Trophoblast cell (in vitro differentiated cells and primary cell): Measurements from ENCODE around the gene SF3B4.
"Not testable (repeated sequence)": the region's sequence is repeated elsewhere in the genome, so short reads cannot be mapped to it uniquely, and the experiment has no call there.

ENCODE experiments used
- DNase-seq, 2 donors: peaks; one replicate each; pipeline ENCODE4 v3.0.0-alpha.2; 2016
- H2AFZ ChIP-seq: 2 replicates; pipeline ENCODE4 v1.6.1; 2013; ENCODE audit warnings: low read length, moderate library complexity, mild to moderate bottlenecking; ENCODE audit not compliant: insufficient read depth, poor library complexity
- H2AK5ac ChIP-seq: 2 replicates; pipeline ENCODE4 v1.6.1; 2013; ENCODE audit warnings: mild to moderate bottlenecking, low read length
- H2BK120ac ChIP-seq: 2 replicates; pipeline ENCODE4 v1.6.1; 2013; ENCODE audit warnings: low read length, mild to moderate bottlenecking, moderate library complexity; ENCODE audit not compliant: insufficient read depth, poor library complexity
- H2BK12ac ChIP-seq: 2 replicates; pipeline ENCODE4 v1.6.1; 2013; ENCODE audit warnings: mild to moderate bottlenecking, low read length, moderate library complexity
- H2BK5ac ChIP-seq: 2 replicates; pipeline ENCODE4 v1.6.1; 2013; ENCODE audit warnings: low read length, low read depth, moderate library complexity, mild to moderate bottlenecking; ENCODE audit not compliant: poor library complexity
- H3K14ac ChIP-seq: 2 replicates; pipeline ENCODE4 v1.6.1; 2013; ENCODE audit warnings: mild to moderate bottlenecking, low read length
- H3K18ac ChIP-seq: 2 replicates; pipeline ENCODE4 v1.6.1; 2013; ENCODE audit warnings: mild to moderate bottlenecking, low read length
- H3K23ac ChIP-seq: 2 replicates; pipeline ENCODE4 v1.6.1; 2013; ENCODE audit warnings: low read length
- H3K27ac ChIP-seq: 2 replicates; pipeline ENCODE4 v1.5.1; 2013; ENCODE audit warnings: low read depth, mild to moderate bottlenecking, inconsistent platforms, low read length, moderate library complexity
- H3K27me3 ChIP-seq: 2 replicates; pipeline ENCODE4 v1.6.1; 2013; ENCODE audit warnings: inconsistent platforms, mild to moderate bottlenecking, low read length, moderate library complexity; ENCODE audit not compliant: insufficient read depth
- H3K36me3 ChIP-seq, 2 experiments: 1 replicate in 1 of 2; 2 replicates in 1 of 2; pipeline ENCODE4 v1.6.1; 2013; ENCODE audit warnings: low read length in 2 of 2, mild to moderate bottlenecking in 2 of 2, moderate library complexity in 1 of 2; ENCODE audit not compliant: insufficient read depth in 2 of 2, control insufficient read depth in 1 of 2
- H3K4ac ChIP-seq: 2 replicates; pipeline ENCODE4 v1.6.1; 2013; ENCODE audit warnings: low read depth, mild to moderate bottlenecking, low read length, moderate library complexity
- H3K4me1 ChIP-seq, 2 experiments: 1 replicate in 1 of 2; 2 replicates in 1 of 2; pipeline ENCODE4 v1.6.1; 2013; ENCODE audit warnings: low read length in 2 of 2, mild to moderate bottlenecking in 2 of 2, moderate library complexity in 1 of 2; ENCODE audit not compliant: insufficient read depth in 2 of 2, control insufficient read depth in 1 of 2
- H3K4me2 ChIP-seq: 2 replicates; pipeline ENCODE4 v1.6.1; 2013; ENCODE audit warnings: inconsistent platforms, mild to moderate bottlenecking, low read length, moderate library complexity
- H3K4me3 ChIP-seq: 2 replicates; pipeline ENCODE4 v1.5.1; 2013; ENCODE audit warnings: mild to moderate bottlenecking, low read depth, low read length, inconsistent platforms
- H3K79me1 ChIP-seq: one replicate; pipeline ENCODE4 v1.6.1; 2013; ENCODE audit warnings: low read length
- H3K79me2 ChIP-seq: 2 replicates; pipeline ENCODE4 v1.6.1; 2013; ENCODE audit warnings: low read length, mild to moderate bottlenecking; ENCODE audit not compliant: control insufficient read depth, insufficient read depth, poor library complexity
- H3K9ac ChIP-seq: 2 replicates; pipeline ENCODE4 v1.6.1; 2013; ENCODE audit warnings: mild to moderate bottlenecking, low read length
- H3K9me3 ChIP-seq: 2 replicates; pipeline ENCODE4 v1.6.1; 2013; ENCODE audit warnings: low read depth, mild to moderate bottlenecking, control low read depth, inconsistent platforms, low read length; ENCODE audit not compliant: insufficient read depth
- H4K12ac ChIP-seq: 2 replicates; pipeline ENCODE4 v1.6.1; 2013; ENCODE audit warnings: low read depth, mild to moderate bottlenecking, low read length, moderate library complexity
- H4K8ac ChIP-seq: 2 replicates; pipeline ENCODE4 v1.6.1; 2013; ENCODE audit warnings: low read depth, mild to moderate bottlenecking, low read length, moderate library complexity
- H4K91ac ChIP-seq: one replicate; pipeline ENCODE4 v1.6.1; 2013; ENCODE audit warnings: low read depth, mild to moderate bottlenecking, low read length, moderate library complexity
- WGBS: extraction: QIAGEN DNeasy Blood & Tissue Kit; methylation state at CpG from one replicate; pipeline ENCODE4 v1.1.7; 2013; ENCODE audit warnings: missing lambda C conversion rate; ENCODE audit not compliant: insufficient read length, insufficient coverage; ENCODE audit errors: extremely low coverage; 5-methylcytosine and 5-hydroxymethylcytosine counted together

Gene SF3B4

GRCh38 chr1:149962736-149963135, 35.1 kb upstream of the SF3B4 start:
- H3K14ac ChIP-seq: no peak overlapping the region
- no peak overlapping the region for H2AFZ ChIP-seq
- H4K12ac ChIP-seq: no peak overlapping the region
- H3K79me2 ChIP-seq: no peaks in the 10 kb centered on the region
- H2BK5ac ChIP-seq: no peak overlapping the region
- no peak overlapping the region for H2BK120ac ChIP-seq
- no peak overlapping the region for H3K23ac ChIP-seq
- no peak overlapping the region for H4K8ac ChIP-seq
- no peak overlapping the region for H2BK12ac ChIP-seq
- no peak overlapping the region for H2AK5ac ChIP-seq
- peaks cover 39 to 43% of the 10 kb centered on the region in 2 experiments for H3K36me3 ChIP-seq
- H3K9ac ChIP-seq: no peak overlapping the region
- H3K27ac ChIP-seq: no peak overlapping the region
- no peaks in the 10 kb centered on the region for H3K27me3 ChIP-seq
- no peak overlapping the region for H3K4ac ChIP-seq
- no peak overlapping the region for H4K91ac ChIP-seq
- no peak overlapping the region for H3K4me3 ChIP-seq
- H3K9me3 ChIP-seq: peaks cover 3% of the 10 kb centered on the region
- H3K79me1 ChIP-seq: no peaks in the 10 kb centered on the region
- no peak overlapping the region for H3K18ac ChIP-seq
- H3K4me1 ChIP-seq: no peaks in the 10 kb centered on the region
- WGBS: no CpG with 5 or more reads among the region's 2 CpGs
- no peak overlapping the region for H3K4me2 ChIP-seq
- no peak for DNase-seq

GRCh38 chr1:149962039-149962647, 34.5 kb upstream of the SF3B4 start:
- Histone ChIP-seq H3K14ac (no peak overlapping the region), H4K91ac (no peak overlapping the region), H3K4me1 (no peaks in the 10 kb centered on the region), H3K36me3 (peaks cover 43 to 44% of the 10 kb centered on the region in 2 experiments), H3K18ac (no peak overlapping the region), H3K4ac (no peak overlapping the region), H4K8ac (no peak overlapping the region), H3K23ac (no peak overlapping the region), H3K27me3 (no peaks in the 10 kb centered on the region), H3K4me2 (no peak overlapping the region), H3K4me3 (no peak overlapping the region), H4K12ac (no peak overlapping the region), H2BK120ac (no peak overlapping the region), H2BK12ac (no peak overlapping the region), H3K79me2 (no peaks in the 10 kb centered on the region), H3K9ac (no peak overlapping the region), H3K9me3 (peaks cover 5% of the 10 kb centered on the region), H3K79me1 (no peaks in the 10 kb centered on the region), H3K27ac (no peak overlapping the region), H2BK5ac (no peak overlapping the region), H2AK5ac (no peak overlapping the region), H2AFZ (no peak overlapping the region)
- peak; percentile 55 to 88 for DNase-seq
- no CpG with 5 or more reads among the region's 3 CpGs for WGBS

- WGBS: no CpG with 5 or more reads among the region's 14 CpGs
- not testable (repeated sequence) for DNase-seq, H3K9ac ChIP-seq, H4K8ac ChIP-seq, H2BK120ac ChIP-seq, H3K23ac ChIP-seq, H3K27ac ChIP-seq, H3K79me2 ChIP-seq, H3K9me3 ChIP-seq, H3K18ac ChIP-seq, H2AFZ ChIP-seq, H2BK5ac ChIP-seq, H3K4ac ChIP-seq, H3K79me1 ChIP-seq, H3K14ac ChIP-seq, H3K27me3 ChIP-seq, H2BK12ac ChIP-seq, H4K91ac ChIP-seq, H2AK5ac ChIP-seq, H3K4me1 ChIP-seq, H3K4me2 ChIP-seq, H3K4me3 ChIP-seq, H4K12ac ChIP-seq
- peaks cover 20 to 26% of the 10 kb centered on the region in 2 experiments for H3K36me3 ChIP-seq
Observed at GRCh38 chr1:149957548-149957947, 29.9 kb upstream of the SF3B4 start.

GRCh38 chr1:149949911-149950310, 22.3 kb upstream of the SF3B4 start:
- Histone ChIP-seq H2AFZ (no peak overlapping the region), H3K9ac (no peak overlapping the region), H4K8ac (no peak overlapping the region), H4K12ac (no peak overlapping the region), H3K14ac (no peak overlapping the region), H3K79me2 (no peaks in the 10 kb centered on the region), H3K79me1 (no peaks in the 10 kb centered on the region), H3K23ac (no peak overlapping the region), H4K91ac (no peak overlapping the region), H2BK12ac (no peak overlapping the region), H3K18ac (no peak overlapping the region), H2BK5ac (no peak overlapping the region), H2BK120ac (no peak overlapping the region), H3K4me1 (no peaks in the 10 kb centered on the region), H3K9me3 (no peaks in the 10 kb centered on the region), H3K4ac (no peak overlapping the region), H3K4me2 (no peak overlapping the region), H3K36me3 (peaks cover 13 to 29% of the 10 kb centered on the region in 2 experiments), H3K4me3 (no peak overlapping the region), H3K27ac (no peak overlapping the region), H2AK5ac (no peak overlapping the region), H3K27me3 (no peaks in the 10 kb centered on the region)
- no CpG with 5 or more reads among the region's 6 CpGs for WGBS
- no peak for DNase-seq
